Endometrial microvascular endothelial cells (primary cell): ENCODE data around the gene THPO. TPM values are rescaled to one million over a fixed set of nuclear protein-coding genes. Genes with fewer than 3 reads are reported as not detected.

Experiments used
- in situ Hi-C: cut with HindIII; loops from 2 replicates; pipeline ENCODE4 v1.10.0; 2017; ENCODE audit warnings: low sequenced_read_pairs, low pct_unique_long_range_greater_than_20kb; ENCODE audit errors: inconsistent ontology term
- total RNA-seq: library from RNA; depleted of rRNA; stranded (reverse); fragments of >200 nt; gene quantifications from one replicate; pipeline ENCODE4 v1.2.3, GENCODE V29; 2015; ENCODE audit errors: inconsistent ontology term

Gene THPO
- total RNA-seq, 1 donor from 2014 or later: not detected

- in situ Hi-C loops: no loop called here
These were observed 5.6 kb downstream of the THPO start for GRCh38 chr3:184372296-184372821.

- in situ Hi-C loops: no loop called here
These were observed 6.4 kb downstream of the THPO start for GRCh38 chr3:184371570-184372018.

- in situ Hi-C loops: no loop called here
These were observed 9.3 kb downstream of the THPO start for GRCh38 chr3:184368586-184369183.

- in situ Hi-C loops: no loop called here
These were observed 9.9 kb downstream of the THPO start for GRCh38 chr3:184368116-184368515.

- in situ Hi-C loops: no loop called here
These were observed 11.3 kb downstream of the THPO start for GRCh38 chr3:184366619-184367289.

- in situ Hi-C loops: no loop called here
These were observed 15.1 kb downstream of the THPO start for GRCh38 chr3:184362668-184363546.

GRCh38 chr3:184361932-184362667, 15.9 kb downstream of the THPO start:
- in situ Hi-C loops: no loop called here

GRCh38 chr3:184361532-184361931, 16.5 kb downstream of the THPO start, which contains the start of the genes CLCN2 and POLR2H:
Gene CLCN2 (minus strand): TSS chr3:184361605. CDS start chr3:184361479, 126 bp downstream.
Gene POLR2H (plus strand): TSS chr3:184361710. CDS start chr3:184363493, 1,783 bp downstream.
- in situ Hi-C loops: no loop called here

- in situ Hi-C loops: no loop called here
These were observed 17.0 kb downstream of the THPO start for GRCh38 chr3:184360929-184361531.

- in situ Hi-C loops: no loop called here
These were observed 17.7 kb downstream of the THPO start for GRCh38 chr3:184360070-184360928.

- in situ Hi-C loops: no loop called here
These were observed 18.4 kb downstream of the THPO start for GRCh38 chr3:184359610-184360009.

- in situ Hi-C loops: no loop called here
These were observed 19.1 kb downstream of the THPO start for GRCh38 chr3:184358921-184359350.

GRCh38 chr3:184358124-184358767, 19.8 kb downstream of the THPO start:
- in situ Hi-C loops: no loop called here

GRCh38 chr3:184357248-184358123, 20.5 kb downstream of the THPO start:
- in situ Hi-C loops: no loop called here

- in situ Hi-C loops: no loop called here
These were observed 22.6 kb downstream of the THPO start for GRCh38 chr3:184355261-184356040.
